GM12878 (cell line): ENCODE measurements around the gene OR10A3. TPM values are rescaled to one million over a fixed set of nuclear protein-coding genes. Genes with fewer than 3 reads are reported as not detected.

Source experiments
- ATAC-seq: fragments of 200-7000 bp; cut with Tn5 transposase; 3 replicates; pipeline ENCODE4 v1.9.1; 2020; ENCODE audit warnings: mild to moderate bottlenecking, moderate library complexity
- BruUV-seq: library from RNA; stranded (reverse); fragments of 400-500 nt; replicated peaks from 2 replicates; lab custom pipeline; 2021; lab: Mats Ljungman, UMichigan
- CTCF ChIA-PET: fragments of 300-600 bp; sonication (Branson Sonifier 250); formaldehyde crosslinking; extraction: SDS; loops from one replicate; lab custom pipeline; 2021; ENCODE audit warnings: inconsistent platforms; lab: Yijun Ruan, JAX
- POLR2A ChIA-PET: fragments of 350-600 bp; formaldehyde crosslinking; extraction: SDS; loops from one replicate; lab custom pipeline; 2021; ENCODE audit warnings: inconsistent platforms; lab: Charles Lee
- RAD21 ChIA-PET: fragments of 300-600 bp; sonication (Branson Sonifier 250); formaldehyde crosslinking; loops from one replicate; lab custom pipeline; 2023; ENCODE audit warnings: antibody characterized with exemption; ENCODE audit not compliant: unreplicated experiment; lab: Charles Lee
- SMC1A ChIA-PET: fragments of 300-600 bp; sonication (Branson Sonifier 250); formaldehyde crosslinking; loops from one replicate; lab custom pipeline; 2023; ENCODE audit not compliant: unreplicated experiment, uncharacterized antibody; lab: Charles Lee
- DNase-seq: peaks from one replicate; pipeline ENCODE4 v3.0.0-alpha.2; 2011; ENCODE audit warnings: low read depth, low spot score
- FAIRE-seq: peaks from 3 replicates; lab custom pipeline; 2011; peaks lifted over from hg19 to GRCh38; lab: Jason Lieb, UNC
- H2AFZ ChIP-seq: 2 replicates; pipeline ENCODE4 v1.6.0; 2011; ENCODE audit warnings: low read depth, low read length, control low read depth; ENCODE audit not compliant: control insufficient read depth
- H3K27ac ChIP-seq: 2 replicates; pipeline ENCODE4 v1.5.1; 2011; ENCODE audit warnings: control low read depth; ENCODE audit not compliant: control insufficient read depth, insufficient read depth
- H3K27me3 ChIP-seq, 2 experiments: replicated peaks in 1 of 2; 2 replicates each; pipeline versions ENCODE4 v1.6.0 to v1.6.1; 2011; ENCODE audit warnings: low read length in 1 of 2; ENCODE audit not compliant: control insufficient read depth in 2 of 2, insufficient read depth in 2 of 2
- H3K36me3 ChIP-seq, 2 experiments: 2 replicates each; pipeline ENCODE4 v1.5.1; 2011; ENCODE audit warnings: low read length in 1 of 2; ENCODE audit not compliant: control insufficient read depth in 2 of 2, insufficient read depth in 2 of 2
- H3K4me1 ChIP-seq: 2 replicates; pipeline ENCODE4 v1.6.1; 2011; ENCODE audit warnings: mild to moderate bottlenecking, low read length, moderate library complexity, mixed read lengths; ENCODE audit not compliant: control insufficient read depth, insufficient read depth
- H3K4me2 ChIP-seq: 2 replicates; pipeline ENCODE4 v1.6.0; 2011; ENCODE audit warnings: control low read depth; ENCODE audit not compliant: control insufficient read depth, insufficient read depth
- H3K4me3 ChIP-seq: fragments of 200-600 bp; sonication (generic); 2 replicates; pipeline ENCODE4 v1.5.1; 2016
- H3K79me2 ChIP-seq: 2 replicates; pipeline ENCODE4 v1.6.0; 2011; ENCODE audit warnings: low read length; ENCODE audit not compliant: control insufficient read depth, insufficient read depth
- H3K9ac ChIP-seq: 2 replicates; pipeline ENCODE4 v1.8.0; 2011; ENCODE audit warnings: low read length, control low read depth, mixed read lengths; ENCODE audit not compliant: control insufficient read depth, insufficient read depth
- H3K9me3 ChIP-seq: replicated peaks from 3 replicates; pipeline ENCODE4 v1.5.1; 2011; ENCODE audit warnings: mild to moderate bottlenecking, low read length; ENCODE audit not compliant: control insufficient read depth, insufficient read depth
- H4K20me1 ChIP-seq: 2 replicates; pipeline ENCODE4 v1.6.0; 2011; ENCODE audit not compliant: control insufficient read depth, insufficient read depth
- CBX3 ChIP-seq: fragments of 200-600 bp; sonication (generic); IDR thresholded peaks from 2 replicates; pipeline ENCODE4 v1.6.1; 2016; ENCODE audit warnings: low read depth, borderline replicate concordance
- CEBPB ChIP-seq, 2 experiments: fragments of 150-350 bp in 1 of 2; IDR thresholded peaks; 2 replicates each; pipeline ENCODE4 v1.6.1; 2012 to 2014; ENCODE audit warnings: low read depth in 2 of 2, low read length in 2 of 2, borderline replicate concordance in 1 of 2, inconsistent platforms in 1 of 2
- CHD2 ChIP-seq: IDR thresholded peaks from 2 replicates; pipeline ENCODE4 v1.6.1; 2011; ENCODE audit warnings: low read depth, low read length, improper control_type of control experiment, borderline replicate concordance
- CHD4 ChIP-seq: fragments of 200-600 bp; sonication (generic); IDR thresholded peaks from 2 replicates; pipeline ENCODE4 v1.6.1; 2016; ENCODE audit warnings: mild to moderate bottlenecking
- FOXM1 ChIP-seq: IDR thresholded peaks from 2 replicates; pipeline ENCODE4 v1.6.1; 2012; ENCODE audit warnings: low read depth, mild to moderate bottlenecking, inconsistent platforms, low read length, moderate library complexity
- IKZF1 ChIP-seq: fragments of 450-650 bp; conservative IDR thresholded peaks from 2 replicates; pipeline ENCODE4 v1.6.1; 2017; ENCODE audit warnings: antibody characterized with exemption, mild to moderate bottlenecking
- IRF4 ChIP-seq: IDR thresholded peaks from 2 replicates; pipeline ENCODE4 v1.6.1; 2011; ENCODE audit warnings: low read depth, low read length
- JUNB ChIP-seq: IDR thresholded peaks from 2 replicates; pipeline ENCODE4 v1.6.1; 2016; ENCODE audit warnings: antibody characterized with exemption, mild to moderate bottlenecking
- LARP7 ChIP-seq: fragments of 450-650 bp; IDR thresholded peaks from 2 replicates; pipeline ENCODE4 v1.6.1; 2017; ENCODE audit warnings: mild to moderate bottlenecking
- MTA3 ChIP-seq: IDR thresholded peaks from 2 replicates; pipeline ENCODE4 v1.6.1; 2012; ENCODE audit warnings: low read length, inconsistent platforms, borderline replicate concordance
- RBBP5 ChIP-seq: fragments of 200-600 bp; sonication (generic); conservative IDR thresholded peaks from 2 replicates; pipeline ENCODE4 v1.6.1; 2016
- SIX5 ChIP-seq: IDR thresholded peaks from 2 replicates; pipeline ENCODE4 v1.6.1; 2011; ENCODE audit warnings: mild to moderate bottlenecking, low read depth, low read length, moderate library complexity; ENCODE audit not compliant: severe bottlenecking
- SMC3 ChIP-seq: IDR thresholded peaks from 2 replicates; pipeline ENCODE4 v1.6.1; 2011; ENCODE audit warnings: low read length, improper control_type of control experiment, borderline replicate concordance
- SRF ChIP-seq, 2 experiments: IDR thresholded peaks; 2 replicates each; pipeline ENCODE4 v1.6.1; 2011; ENCODE audit warnings: low read depth in 2 of 2, low read length in 2 of 2, mild to moderate bottlenecking in 1 of 2, moderate library complexity in 1 of 2
- TCF3 ChIP-seq: IDR thresholded peaks from 2 replicates; pipeline ENCODE4 v1.6.1; 2012; ENCODE audit warnings: low read depth, mild to moderate bottlenecking, low read length, borderline replicate concordance; ENCODE audit not compliant: insufficient read depth
- WGBS: methylation state at CpG from one replicate; pipeline ENCODE4 v1.1.6; 2016; ENCODE audit warnings: low lambda C conversion rate; ENCODE audit not compliant: insufficient replicate concordance, insufficient coverage; ENCODE audit errors: missing lambda C conversion rate; 5-methylcytosine and 5-hydroxymethylcytosine counted together
- in situ Hi-C: fragments of 300-500 bp; cut with MboI; formaldehyde crosslinking; loops from 9 replicates; pipeline ENCODE4 v1.14.3; 2018; ENCODE audit warnings: mixed read lengths
- intact Hi-C: fragments of 100-400 bp; cut with micrococcal nuclease; formaldehyde crosslinking; loops from one replicate; pipeline ENCODE4 v1.14.2; 2022; ENCODE audit not compliant: unreplicated experiment
- polyA plus RNA-seq, 11 experiments: library from polyadenylated mRNA; depleted of rRNA in 4 of 11; unstranded in 6 of 11; stranded (reverse) in 5 of 11; fragments of >200 nt; fragmentation: Nextera tagmentation in 4 of 11; fragmentation: Illumina TruSeq in 1 of 11; extraction: Ambion mirVana in 4 of 11; extraction: Trizol in 1 of 11; gene quantifications; 1 replicate in 1 of 11; 2 replicates in 10 of 11; pipeline versions ENCODE4 v1.2.1 to v1.2.3, GENCODE V29; 2011 to 2016; ENCODE audit warnings: inconsistent platforms in 2 of 11, missing spikeins in 2 of 11, low read depth in 1 of 11
- total RNA-seq, 4 experiments: library from RNA; depleted of rRNA in 3 of 4; stranded (reverse); fragments of >200 nt in 3 of 4; fragmentation: Illumina TruSeq in 1 of 4; extraction: Trizol in 1 of 4; gene quantifications; 2 replicates each; pipeline versions ENCODE4 v1.2.1 to v1.2.3, GENCODE V29; 2013 to 2021
- TF ChIP-seq, protein P1 (sequence below): fragments of 450-650 bp; IDR thresholded peaks from 2 replicates; pipeline ENCODE4 v1.6.1; 2018; ENCODE audit warnings: borderline replicate concordance, mild to moderate bottlenecking; ENCODE audit not compliant: partially characterized antibody
- TF ChIP-seq, protein P2 (sequence below): fragments of 150-350 bp; IDR thresholded peaks from 2 replicates; pipeline ENCODE4 v1.6.1; 2014; ENCODE audit warnings: mild to moderate bottlenecking, low read depth, low read length

Gene OR10A3
- total and polyA plus RNA-seq, 10 of the 15 experiments (the other 5 are each of a cell fraction or from before 2014, with no cell fraction given): 0.04 TPM; not detected in 9

GRCh38 chr11:7964873-7965272 lies 23.4 kb upstream of the OR10A3 start (continued):
- no peak for TF ChIP-seq TCF3
- TF ChIP-seq CHD2: no peak

DNA sequence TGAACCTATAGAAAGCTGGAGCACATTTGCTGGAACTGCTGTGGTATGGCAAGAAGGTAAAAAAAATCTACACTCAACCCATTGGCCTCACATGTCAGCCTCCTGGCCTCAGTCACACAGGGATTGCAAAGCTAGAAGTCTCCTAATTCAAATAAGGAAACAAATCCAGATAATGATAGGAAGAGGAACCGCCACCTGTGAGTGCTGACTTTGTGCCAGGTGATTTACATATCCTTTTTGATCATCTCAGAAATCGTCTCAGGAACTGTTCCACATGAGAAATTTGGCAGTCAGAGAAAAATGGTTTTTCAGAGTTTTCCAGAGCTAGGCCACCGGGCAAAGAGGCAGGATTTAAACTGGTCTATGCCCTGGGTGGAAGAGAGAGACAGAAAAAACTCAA lies 22.8 kb upstream of the OR10A3 start:
- no TSS peak for BruUV-seq
- no peaks in the 10 kb centered on the region for H3K36me3 ChIP-seq
- no peak overlapping the region for H3K4me2 ChIP-seq
- in situ Hi-C loops: no loop called here
- WGBS: 2% methylated on average over 3 of the region's 3 CpGs
- SMC1A ChIA-PET: interaction anchor here (1.0 to 1.1 kb wide), 2 partner anchors 10 to 25 kb away, joined by 3 read pairs; no protein-coding TSS in a partner anchor
- FAIRE-seq: no peak
- CTCF ChIA-PET: interaction anchor here (2.1 kb wide), 1 partner anchor 23 kb away, joined by 10 read pairs; the partner anchor contains the start of gene EIF3F
- H3K4me3 ChIP-seq: no peak overlapping the region
- TF ChIP-seq SIX5 (no peak), CBX3 (no peak), JUNB (no peak), IRF4 (no peak), MTA3 (no peak), RBBP5 (no peak), LARP7 (no peak), FOXM1 (no peak), IKZF1 (no peak), CHD4 (no peak), SMC3 (no peak), CEBPB (IDR thresholded peaks at IDR 0.05; ENCODE audit: borderline replicate concordance in 1 of 2, low read depth in 2 of 2, low read length in 2 of 2) (no peak), SRF (IDR thresholded peaks at IDR 0.05; ENCODE audit: low read depth in 2 of 2, low read length in 2 of 2) (no peak)
- TF ChIP-seq, protein P1, sequence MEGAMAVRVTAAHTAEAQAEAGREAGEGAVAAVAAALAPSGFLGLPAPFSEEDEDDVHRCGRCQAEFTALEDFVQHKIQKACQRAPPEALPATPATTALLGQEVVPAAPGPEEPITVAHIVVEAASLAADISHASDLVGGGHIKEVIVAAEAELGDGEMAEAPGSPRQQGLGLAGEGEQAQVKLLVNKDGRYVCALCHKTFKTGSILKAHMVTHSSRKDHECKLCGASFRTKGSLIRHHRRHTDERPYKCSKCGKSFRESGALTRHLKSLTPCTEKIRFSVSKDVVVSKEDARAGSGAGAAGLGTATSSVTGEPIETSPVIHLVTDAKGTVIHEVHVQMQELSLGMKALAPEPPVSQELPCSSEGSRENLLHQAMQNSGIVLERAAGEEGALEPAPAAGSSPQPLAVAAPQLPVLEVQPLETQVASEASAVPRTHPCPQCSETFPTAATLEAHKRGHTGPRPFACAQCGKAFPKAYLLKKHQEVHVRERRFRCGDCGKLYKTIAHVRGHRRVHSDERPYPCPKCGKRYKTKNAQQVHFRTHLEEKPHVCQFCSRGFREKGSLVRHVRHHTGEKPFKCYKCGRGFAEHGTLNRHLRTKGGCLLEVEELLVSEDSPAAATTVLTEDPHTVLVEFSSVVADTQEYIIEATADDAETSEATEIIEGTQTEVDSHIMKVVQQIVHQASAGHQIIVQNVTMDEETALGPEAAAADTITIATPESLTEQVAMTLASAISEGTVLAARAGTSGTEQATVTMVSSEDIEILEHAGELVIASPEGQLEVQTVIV: no peak
- TF ChIP-seq, protein P2, sequence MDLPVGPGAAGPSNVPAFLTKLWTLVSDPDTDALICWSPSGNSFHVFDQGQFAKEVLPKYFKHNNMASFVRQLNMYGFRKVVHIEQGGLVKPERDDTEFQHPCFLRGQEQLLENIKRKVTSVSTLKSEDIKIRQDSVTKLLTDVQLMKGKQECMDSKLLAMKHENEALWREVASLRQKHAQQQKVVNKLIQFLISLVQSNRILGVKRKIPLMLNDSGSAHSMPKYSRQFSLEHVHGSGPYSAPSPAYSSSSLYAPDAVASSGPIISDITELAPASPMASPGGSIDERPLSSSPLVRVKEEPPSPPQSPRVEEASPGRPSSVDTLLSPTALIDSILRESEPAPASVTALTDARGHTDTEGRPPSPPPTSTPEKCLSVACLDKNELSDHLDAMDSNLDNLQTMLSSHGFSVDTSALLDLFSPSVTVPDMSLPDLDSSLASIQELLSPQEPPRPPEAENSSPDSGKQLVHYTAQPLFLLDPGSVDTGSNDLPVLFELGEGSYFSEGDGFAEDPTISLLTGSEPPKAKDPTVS: no peak
- TF ChIP-seq, all 136 proteins: peak for 0
- no peak overlapping the region for H3K9ac ChIP-seq
- ATAC-seq (no peak), DNase-seq (no peak)
- H3K4me1 ChIP-seq: no peaks in the 10 kb centered on the region
- no peak overlapping the region for H3K27ac ChIP-seq
- no peaks in the 10 kb centered on the region for H4K20me1 ChIP-seq
- POLR2A ChIA-PET: no interaction called here
- no peaks in the 10 kb centered on the region for H3K9me3 ChIP-seq
- H3K79me2 ChIP-seq: no peaks in the 10 kb centered on the region
- peaks cover 0 to 1% of the 10 kb centered on the region in 2 experiments; a peak in 1 of 4 replicates for H3K27me3 ChIP-seq
- RAD21 ChIA-PET: no interaction called here
- intact Hi-C loops: no loop called here
- no peak overlapping the region for H2AFZ ChIP-seq
